HepG2 (cell line): ENCODE results near the gene DHX29. TPM values are rescaled to one million over a fixed set of nuclear protein-coding genes. Genes with fewer than 3 reads are reported as not detected.

Experiments used
- ATAC-seq: fragments of 200-7000 bp; cut with Tn5 transposase; 3 replicates; pipeline ENCODE4 v1.9.1; 2020; ENCODE audit warnings: mild to moderate bottlenecking, moderate library complexity
- Bru-seq: library from RNA; stranded (reverse); fragments of 400-500 nt; gene quantifications from one replicate; lab custom pipeline; 2021; lab: Mats Ljungman, UMichigan
- BruChase-seq, 2 experiments: library from RNA; stranded (reverse); fragments of 400-500 nt; gene quantifications; one replicate each; lab custom pipeline; 2021; lab: Mats Ljungman, UMichigan
- BruUV-seq: library from RNA; stranded (reverse); fragments of 400-500 nt; replicated peaks from 2 replicates; lab custom pipeline; 2021; lab: Mats Ljungman, UMichigan
- CTCF ChIA-PET: fragments of 300-600 bp; formaldehyde crosslinking; extraction: SDS; loops from one replicate; lab custom pipeline; 2021; ENCODE audit warnings: low total read pairs, inconsistent platforms, low intra/inter-chr PET ratio; lab: Yijun Ruan, JAX
- POLR2A ChIA-PET: fragments of 350-600 bp; sonication (Branson Sonifier 250); formaldehyde crosslinking; loops from one replicate; lab custom pipeline; 2020; ENCODE audit warnings: antibody characterized with exemption, inconsistent platforms; lab: Yijun Ruan, JAX
- DNase-seq: peaks from one replicate; pipeline ENCODE4 v3.0.0-alpha.2; 2015; ENCODE audit warnings: low spot score
- FAIRE-seq: peaks from 3 replicates; lab custom pipeline; 2011; peaks lifted over from hg19 to GRCh38; lab: Jason Lieb, UNC
- H2AFZ ChIP-seq: one replicate; pipeline ENCODE4 v1.6.1; 2011; ENCODE audit warnings: low read length, inconsistent platforms
- H3K27ac ChIP-seq: fragments of 300-600 bp; 3 replicates; pipeline ENCODE4 v1.8.0; 2011; ENCODE audit warnings: mixed run types, mild to moderate bottlenecking, mixed read lengths, low read length, inconsistent platforms; ENCODE audit not compliant: insufficient read depth; ENCODE audit errors: extremely low read length
- H3K27me3 ChIP-seq, 2 experiments: fragments of 200-600 bp in 1 of 2; 2 replicates in 1 of 2; 3 replicates in 1 of 2; pipeline versions ENCODE4 v1.6.0 to v1.8.0; 2011; ENCODE audit warnings: low read length in 2 of 2, mild to moderate bottlenecking in 2 of 2, moderate library complexity in 2 of 2, inconsistent platforms in 1 of 2; ENCODE audit not compliant: insufficient read depth in 2 of 2, control insufficient read depth in 1 of 2
- H3K36me3 ChIP-seq, 2 experiments: fragments of 200-600 bp in 1 of 2; replicated peaks in 1 of 2; 2 replicates in 1 of 2; 3 replicates in 1 of 2; pipeline versions ENCODE4 v1.5.1 to v1.8.0; 2011; ENCODE audit warnings: low read length in 2 of 2, inconsistent platforms in 1 of 2; ENCODE audit not compliant: insufficient read depth in 2 of 2, control insufficient read depth in 1 of 2
- H3K4me1 ChIP-seq: 2 replicates; pipeline ENCODE4 v1.5.1; 2012; ENCODE audit warnings: low read length, inconsistent platforms; ENCODE audit not compliant: insufficient read depth
- H3K4me2 ChIP-seq: 2 replicates; pipeline ENCODE4 v1.6.0; 2011; ENCODE audit warnings: low read depth, low read length, inconsistent platforms
- H3K4me3 ChIP-seq, 3 experiments: fragments of 200-600 bp in 1 of 3; sonication (generic), shearing (Covaris generic) in 1 of 3; replicated peaks in 1 of 3; 2 replicates each; pipeline ENCODE4 v1.5.1; 2011 to 2016; ENCODE audit warnings: low read length in 3 of 3, inconsistent platforms in 2 of 3, low read depth in 2 of 3, mild to moderate bottlenecking in 2 of 3, control low read depth in 1 of 3, mixed read lengths in 1 of 3; ENCODE audit not compliant: insufficient read depth in 1 of 3
- H3K79me2 ChIP-seq: one replicate; pipeline ENCODE4 v1.6.1; 2011; ENCODE audit warnings: low read length, inconsistent platforms; ENCODE audit not compliant: insufficient read depth
- H3K9ac ChIP-seq: 2 replicates; pipeline ENCODE4 v1.6.0; 2011; ENCODE audit warnings: mild to moderate bottlenecking, low read depth, low read length, inconsistent platforms; ENCODE audit not compliant: insufficient read depth
- H3K9me3 ChIP-seq: 2 replicates; pipeline ENCODE4 v1.5.1; 2012; ENCODE audit warnings: mild to moderate bottlenecking, low read length
- H4K20me1 ChIP-seq: 2 replicates; pipeline ENCODE4 v1.6.0; 2011; ENCODE audit warnings: inconsistent platforms, mild to moderate bottlenecking, low read length, moderate library complexity; ENCODE audit not compliant: insufficient read depth
- BATF2 ChIP-seq: sonication (generic); formaldehyde crosslinking; IDR thresholded peaks from 2 replicates; pipeline ENCODE4 v1.8.0; 2022; ENCODE audit warnings: mild to moderate bottlenecking, missing genetic modification reagents, moderate library complexity
- ETV6 ChIP-seq: sonication (generic); formaldehyde crosslinking; conservative IDR thresholded peaks from 2 replicates; pipeline ENCODE4 v1.4.0; 2020; ENCODE audit warnings: missing genetic modification reagents
- JARID2 ChIP-seq: sonication (generic); formaldehyde crosslinking; IDR thresholded peaks from 2 replicates; pipeline ENCODE4 v1.8.1; 2023; ENCODE audit warnings: missing genetic modification reagents, inconsistent platforms; ENCODE audit not compliant: insufficient replicate concordance
- U2AF1 ChIP-seq: fragments of 200-400 bp; formaldehyde crosslinking; optimal IDR thresholded peaks from 2 replicates; pipeline ENCODE3; 2017; ENCODE audit warnings: mild to moderate bottlenecking, low read depth, low read length
- ZBTB38 ChIP-seq: sonication (generic); formaldehyde crosslinking; IDR thresholded peaks from 2 replicates; pipeline ENCODE4 v1.5.1; 2020; ENCODE audit warnings: mild to moderate bottlenecking, missing genetic modification reagents
- ZNF547 ChIP-seq: sonication (generic); formaldehyde crosslinking; IDR thresholded peaks from 2 replicates; pipeline ENCODE4 v1.5.1; 2020; ENCODE audit warnings: mild to moderate bottlenecking, missing genetic modification reagents
- WGBS: methylation state at CpG from one replicate; pipeline ENCODE4 v1.1.6; 2017; ENCODE audit warnings: low lambda C conversion rate; 5-methylcytosine and 5-hydroxymethylcytosine counted together
- in situ Hi-C: cut with HindIII; loops from 2 replicates; pipeline ENCODE4 v1.10.0; 2017; ENCODE audit warnings: low pct_unique_long_range_greater_than_20kb; ENCODE audit not compliant: extremely low pct_ligation_motif_present
- intact Hi-C: fragments of 100-400 bp; cut with micrococcal nuclease; formaldehyde crosslinking; loops from one replicate; pipeline ENCODE4 v1.10.0; 2022; ENCODE audit not compliant: unreplicated experiment
- long read RNA-seq, 2 experiments: library from RNA in 1 of 2; library from polyadenylated mRNA in 1 of 2; stranded (forward) in 1 of 2; unstranded in 1 of 2; transcript quantifications; one replicate each; pipeline ENCODE4 v2.0.0, GENCODE V29; 2019 to 2022
- polyA minus RNA-seq, 3 experiments: library from RNA; depleted of rRNA, polyadenylated mRNA; stranded (reverse); fragments of >200 nt; gene quantifications; 2 replicates each; pipeline ENCODE4 v1.2.3, GENCODE V29; 2011; ENCODE audit warnings: low replicate concordance in 1 of 3
- polyA plus RNA-seq, 8 experiments: library from polyadenylated mRNA; depleted of rRNA in 3 of 8; stranded (reverse) in 7 of 8; unstranded in 1 of 8; fragments of >200 nt; fragmentation: Illumina TruSeq in 4 of 8; extraction: Trizol in 4 of 8; gene quantifications; 2 replicates each; pipeline versions ENCODE4 v1.2.1 to v1.2.3, GENCODE V29; 2011 to 2016; ENCODE audit warnings: low read depth in 4 of 8, missing spikeins in 1 of 8, mixed read lengths in 1 of 8; ENCODE audit not compliant: insufficient read depth in 1 of 8
- total RNA-seq, 5 experiments: library from RNA; depleted of rRNA; stranded (reverse); fragments of >200 nt; fragmentation: Illumina TruSeq; extraction: Trizol; gene quantifications; 2 replicates each; pipeline ENCODE4 v1.2.3, GENCODE V29; 2016; ENCODE audit warnings: low read depth in 1 of 5

The DHX29 gene, protein sequence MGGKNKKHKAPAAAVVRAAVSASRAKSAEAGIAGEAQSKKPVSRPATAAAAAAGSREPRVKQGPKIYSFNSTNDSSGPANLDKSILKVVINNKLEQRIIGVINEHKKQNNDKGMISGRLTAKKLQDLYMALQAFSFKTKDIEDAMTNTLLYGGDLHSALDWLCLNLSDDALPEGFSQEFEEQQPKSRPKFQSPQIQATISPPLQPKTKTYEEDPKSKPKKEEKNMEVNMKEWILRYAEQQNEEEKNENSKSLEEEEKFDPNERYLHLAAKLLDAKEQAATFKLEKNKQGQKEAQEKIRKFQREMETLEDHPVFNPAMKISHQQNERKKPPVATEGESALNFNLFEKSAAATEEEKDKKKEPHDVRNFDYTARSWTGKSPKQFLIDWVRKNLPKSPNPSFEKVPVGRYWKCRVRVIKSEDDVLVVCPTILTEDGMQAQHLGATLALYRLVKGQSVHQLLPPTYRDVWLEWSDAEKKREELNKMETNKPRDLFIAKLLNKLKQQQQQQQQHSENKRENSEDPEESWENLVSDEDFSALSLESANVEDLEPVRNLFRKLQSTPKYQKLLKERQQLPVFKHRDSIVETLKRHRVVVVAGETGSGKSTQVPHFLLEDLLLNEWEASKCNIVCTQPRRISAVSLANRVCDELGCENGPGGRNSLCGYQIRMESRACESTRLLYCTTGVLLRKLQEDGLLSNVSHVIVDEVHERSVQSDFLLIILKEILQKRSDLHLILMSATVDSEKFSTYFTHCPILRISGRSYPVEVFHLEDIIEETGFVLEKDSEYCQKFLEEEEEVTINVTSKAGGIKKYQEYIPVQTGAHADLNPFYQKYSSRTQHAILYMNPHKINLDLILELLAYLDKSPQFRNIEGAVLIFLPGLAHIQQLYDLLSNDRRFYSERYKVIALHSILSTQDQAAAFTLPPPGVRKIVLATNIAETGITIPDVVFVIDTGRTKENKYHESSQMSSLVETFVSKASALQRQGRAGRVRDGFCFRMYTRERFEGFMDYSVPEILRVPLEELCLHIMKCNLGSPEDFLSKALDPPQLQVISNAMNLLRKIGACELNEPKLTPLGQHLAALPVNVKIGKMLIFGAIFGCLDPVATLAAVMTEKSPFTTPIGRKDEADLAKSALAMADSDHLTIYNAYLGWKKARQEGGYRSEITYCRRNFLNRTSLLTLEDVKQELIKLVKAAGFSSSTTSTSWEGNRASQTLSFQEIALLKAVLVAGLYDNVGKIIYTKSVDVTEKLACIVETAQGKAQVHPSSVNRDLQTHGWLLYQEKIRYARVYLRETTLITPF (N-terminal part only)
- total RNA-seq (2016; rRNA removed; fragmentation: Illumina TruSeq; extraction: Trizol) (22.0 and 35.5 TPM in 2 replicates), polyA plus RNA-seq (2011; rRNA removed) (1.6 and 1.9 TPM in 2 replicates), polyA minus RNA-seq (2011; rRNA and poly(A)+ RNA removed; ENCODE audit: low replicate concordance) (1.2 and 4.2 TPM in 2 replicates), Bru-seq, nascent RNA (percentile 74 among the genes with signal in this experiment), BruChase-seq, experiment 1, labeled RNA remaining after a 6-hour chase (percentile 80 among the genes with signal in this experiment), BruChase-seq, experiment 2, labeled RNA remaining after a 2-hour chase (percentile 75 among the genes with signal in this experiment)
- 4.9 and 5.7 TPM in 2 replicates for total RNA-seq (2016; cell fraction: cytosol; rRNA removed; fragmentation: Illumina TruSeq; extraction: Trizol; ENCODE audit: low read depth)
- total RNA-seq (2016; cell fraction: insoluble cytoplasmic fraction; rRNA removed; fragmentation: Illumina TruSeq; extraction: Trizol) = 21.2 and 34.5 TPM in 2 replicates
- 6.9 and 7.5 TPM in 2 replicates for total RNA-seq (2016; cell fraction: membrane; rRNA removed; fragmentation: Illumina TruSeq; extraction: Trizol)
- 18.3 and 18.6 TPM in 2 replicates for total RNA-seq (2016; cell fraction: nucleus; rRNA removed; fragmentation: Illumina TruSeq; extraction: Trizol)
- polyA plus RNA-seq (2011; cell fraction: cytosol; rRNA removed) = 0.81 and 1.4 TPM in 2 replicates
- polyA plus RNA-seq (2011; cell fraction: nucleus; rRNA removed) = 1.2 and 2.6 TPM in 2 replicates
- polyA plus RNA-seq (2012) = 5.7 and 6.2 TPM in 2 replicates
- polyA plus RNA-seq (2016; cell fraction: cytosol; fragmentation: Illumina TruSeq; extraction: Trizol; ENCODE audit: low read depth) = 0.63 and 0.67 TPM in 2 replicates
- 21.4 and 22.2 TPM in 2 replicates for polyA plus RNA-seq (2016; cell fraction: insoluble cytoplasmic fraction; fragmentation: Illumina TruSeq; extraction: Trizol; ENCODE audit: low read depth)
- polyA plus RNA-seq (2016; cell fraction: membrane; fragmentation: Illumina TruSeq; extraction: Trizol; ENCODE audit: low read depth) = 1.8 TPM in 2 replicates
- polyA plus RNA-seq (2016; cell fraction: nucleus; fragmentation: Illumina TruSeq; extraction: Trizol; ENCODE audit: insufficient read depth, low read depth) = 14.0 and 16.6 TPM in 2 replicates
- polyA minus RNA-seq (2011; cell fraction: cytosol; rRNA and poly(A)+ RNA removed) = 2.9 and 3.1 TPM in 2 replicates
- 6.1 and 6.8 TPM in 2 replicates for polyA minus RNA-seq (2011; cell fraction: nucleus; rRNA and poly(A)+ RNA removed)
- long read RNA-seq, experiment 1, full-length matches to known transcripts = 2 of 38 reads
- long read RNA-seq, experiment 1, partial matches to known transcripts = 34 of 38 reads
- long read RNA-seq, experiment 1, other reads (novel, unspliced or antisense) = 2 of 38 reads
- long read RNA-seq, experiment 2, full-length matches to known transcripts = 6 of 18 reads
- long read RNA-seq, experiment 2, partial matches to known transcripts = 9 of 18 reads
- long read RNA-seq, experiment 2, other reads (novel, unspliced or antisense) = 3 of 18 reads

DNA sequence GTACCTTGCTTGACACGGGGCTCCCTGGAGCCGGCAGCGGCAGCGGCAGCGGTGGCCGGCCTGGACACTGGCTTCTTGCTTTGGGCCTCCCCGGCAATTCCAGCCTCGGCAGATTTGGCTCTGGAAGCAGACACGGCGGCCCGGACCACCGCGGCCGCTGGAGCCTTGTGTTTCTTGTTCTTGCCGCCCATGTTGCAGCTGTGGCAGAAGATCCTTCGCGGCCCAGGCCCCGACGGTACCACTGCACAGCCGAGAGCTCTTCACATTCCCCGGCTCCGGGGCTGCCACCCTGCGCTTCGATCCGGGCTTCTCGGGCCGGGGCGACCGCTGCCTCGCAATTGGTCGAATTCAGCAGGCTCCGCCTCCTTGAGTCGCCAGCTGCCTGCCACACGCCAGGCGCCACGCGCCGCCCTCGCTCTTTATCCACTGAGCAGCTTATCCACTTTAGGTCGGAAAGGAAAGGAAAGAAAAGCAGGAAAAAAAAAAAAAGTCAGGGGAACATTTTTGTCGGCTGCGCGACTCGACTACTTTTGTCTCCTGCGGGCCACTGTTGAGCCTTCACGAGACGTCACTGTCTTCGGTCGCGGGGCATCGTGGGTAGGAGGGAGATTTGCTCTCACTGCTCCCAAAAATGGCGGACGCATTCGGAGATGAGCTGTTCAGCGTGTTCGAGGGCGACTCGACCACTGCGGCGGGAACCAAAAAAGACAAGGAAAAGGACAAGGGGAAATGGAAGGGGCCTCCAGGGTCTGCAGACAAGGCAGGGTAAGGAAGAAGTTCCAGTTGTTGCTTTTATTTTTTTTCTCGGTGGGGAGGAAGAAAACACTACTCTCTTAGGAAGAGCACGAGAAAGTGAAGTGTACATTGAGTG, at the start of gene DHX29, which contains the start of gene MTREX:
Gene DHX29, minus strand, starts transcription at position 312 of the 871 bp plus-strand sequence. Its CDS starts 121 bp downstream, at position 191.
Gene MTREX, plus strand, starts transcription at position 607 of the 871 bp plus-strand sequence. Its CDS starts 25 bp downstream, at position 632.
- intact Hi-C loops = loop anchor here (1.0 kb wide), 1 partner anchor 135 kb away; no protein-coding TSS in a partner anchor
- H3K36me3 ChIP-seq = no peaks in the 10 kb centered on the region
- peak within 1 kb of the TSS; percentile 94 for H3K27ac ChIP-seq
- peaks cover 87% of the 10 kb centered on the region for H3K79me2 ChIP-seq
- ATAC-seq = peak; percentile 99
- peak within 1 kb of the TSS; percentile 83 for H3K4me2 ChIP-seq
- H2AFZ ChIP-seq = peak within 1 kb of the TSS; percentile 2
- POLR2A ChIA-PET = interaction anchor here (0.7 to 1.6 kb wide), 9 partner anchors 10 to 1866 kb away, joined by 3 to 5 read pairs (median 3); partner anchors contain the start of genes ARL15, GPBP1, PLPP1 and SLC38A9
- in situ Hi-C loops = no loop called here
- FAIRE-seq = peak; percentile 80
- under 1% methylated on average over 34 of the region's 62 CpGs for WGBS
- H3K4me3 ChIP-seq = peak within 1 kb of the TSS; percentile 70 to 96 (median 92)
- no peaks in the 10 kb centered on the region; a peak in 1 of 5 replicates for H3K27me3 ChIP-seq
- CTCF ChIA-PET = no interaction called here
- no TSS peak for BruUV-seq
- peak; percentile 82 for DNase-seq
- H3K9ac ChIP-seq = peak within 1 kb of the TSS; percentile 90
- no peaks in the 10 kb centered on the region for H3K9me3 ChIP-seq
- no peaks in the 10 kb centered on the region; the same call in 1 of the 2 replicates for H4K20me1 ChIP-seq
- peaks cover 70% of the 10 kb centered on the region for H3K4me1 ChIP-seq
- TF ChIP-seq ZNF547 (CRISPR knock-in tag) (peak; percentile 85; the same call in 1 of the 2 replicates), JARID2 (CRISPR knock-in tag) (no peak), ETV6 (CRISPR knock-in tag) (peak; percentile 20; the same call in 1 of the 2 replicates), BATF2 (CRISPR knock-in tag) (peak; percentile 57; the same call in 1 of the 2 replicates), ZBTB38 (CRISPR knock-in tag) (no peak), U2AF1 (peak; percentile 7)
